ENCODE measurements around the gene SIVA1. TPM values are rescaled to one million over a fixed set of nuclear protein-coding genes. Genes with fewer than 3 reads are reported as not detected.
A peak's percentile ranks its signal among the peaks of the same experiment; 100 is the strongest.

The SIVA1 gene
- total and polyA plus RNA-seq, 2 of the 8 experiments (the other 6 are each of a cell fraction or from before 2014, with no cell fraction given) = 123 to 589 TPM

DNA sequence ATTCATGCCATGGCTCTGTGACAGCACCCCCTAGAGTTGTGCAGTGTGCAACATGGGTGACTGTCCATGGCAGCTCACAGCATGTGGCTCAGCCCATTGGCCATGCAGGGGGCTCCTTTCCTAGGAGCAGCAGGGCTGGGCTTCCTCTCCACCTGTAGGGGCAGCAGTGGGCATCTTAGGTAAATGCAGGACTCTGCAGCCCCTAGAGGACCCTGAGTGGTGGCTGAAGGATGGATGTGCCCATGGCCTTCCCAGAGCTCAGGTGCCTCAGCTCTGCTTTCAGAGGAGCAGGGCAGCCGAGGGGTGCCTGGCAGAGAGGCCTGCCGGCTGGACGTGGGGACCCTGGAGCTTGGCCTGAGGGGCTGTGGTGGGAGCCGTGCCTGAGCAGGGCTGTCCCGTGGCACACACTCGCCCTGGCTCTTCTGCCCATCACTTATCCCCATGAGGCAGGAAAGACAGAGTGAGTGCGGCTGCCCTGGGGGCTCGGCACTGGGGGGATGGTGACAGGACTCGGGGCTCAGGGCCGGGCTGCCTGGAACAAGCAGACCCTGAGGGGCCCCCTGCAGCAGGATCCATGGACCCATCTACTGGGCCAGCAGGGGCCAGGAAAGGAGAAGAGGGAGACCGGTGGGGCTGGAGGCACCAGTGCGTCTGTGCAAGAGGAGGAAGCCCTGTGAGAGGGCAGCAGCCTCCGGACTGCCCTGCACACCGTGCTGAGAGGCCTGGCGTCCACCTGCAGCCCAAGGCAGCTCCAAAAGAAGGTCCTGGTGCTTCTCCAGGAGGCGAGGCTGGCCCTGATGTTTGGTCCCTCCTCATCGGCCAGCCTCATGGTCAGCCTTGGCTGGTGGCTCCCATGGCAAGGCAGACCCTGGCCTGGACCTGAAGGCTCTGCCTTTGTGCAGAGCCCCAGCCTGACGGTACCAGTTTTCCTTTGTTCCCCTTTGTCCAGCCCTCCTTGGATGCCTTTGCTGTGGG is 21.3 kb upstream of the SIVA1 start (continued):
- TF ChIP-seq, protein P1, sequence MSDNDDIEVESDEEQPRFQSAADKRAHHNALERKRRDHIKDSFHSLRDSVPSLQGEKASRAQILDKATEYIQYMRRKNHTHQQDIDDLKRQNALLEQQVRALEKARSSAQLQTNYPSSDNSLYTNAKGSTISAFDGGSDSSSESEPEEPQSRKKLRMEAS (IDR thresholded peaks at IDR 0.05) = peak; percentile 50
- TF ChIP-seq CTBP2 (IDR thresholded peaks at IDR 0.05; ENCODE audit: borderline replicate concordance, insufficient read depth, insufficient read length, low read length) = no peak
- TF ChIP-seq KDM5A (IDR thresholded peaks at IDR 0.05; ENCODE audit: low read length) = no peak
- TF ChIP-seq, protein P2, sequence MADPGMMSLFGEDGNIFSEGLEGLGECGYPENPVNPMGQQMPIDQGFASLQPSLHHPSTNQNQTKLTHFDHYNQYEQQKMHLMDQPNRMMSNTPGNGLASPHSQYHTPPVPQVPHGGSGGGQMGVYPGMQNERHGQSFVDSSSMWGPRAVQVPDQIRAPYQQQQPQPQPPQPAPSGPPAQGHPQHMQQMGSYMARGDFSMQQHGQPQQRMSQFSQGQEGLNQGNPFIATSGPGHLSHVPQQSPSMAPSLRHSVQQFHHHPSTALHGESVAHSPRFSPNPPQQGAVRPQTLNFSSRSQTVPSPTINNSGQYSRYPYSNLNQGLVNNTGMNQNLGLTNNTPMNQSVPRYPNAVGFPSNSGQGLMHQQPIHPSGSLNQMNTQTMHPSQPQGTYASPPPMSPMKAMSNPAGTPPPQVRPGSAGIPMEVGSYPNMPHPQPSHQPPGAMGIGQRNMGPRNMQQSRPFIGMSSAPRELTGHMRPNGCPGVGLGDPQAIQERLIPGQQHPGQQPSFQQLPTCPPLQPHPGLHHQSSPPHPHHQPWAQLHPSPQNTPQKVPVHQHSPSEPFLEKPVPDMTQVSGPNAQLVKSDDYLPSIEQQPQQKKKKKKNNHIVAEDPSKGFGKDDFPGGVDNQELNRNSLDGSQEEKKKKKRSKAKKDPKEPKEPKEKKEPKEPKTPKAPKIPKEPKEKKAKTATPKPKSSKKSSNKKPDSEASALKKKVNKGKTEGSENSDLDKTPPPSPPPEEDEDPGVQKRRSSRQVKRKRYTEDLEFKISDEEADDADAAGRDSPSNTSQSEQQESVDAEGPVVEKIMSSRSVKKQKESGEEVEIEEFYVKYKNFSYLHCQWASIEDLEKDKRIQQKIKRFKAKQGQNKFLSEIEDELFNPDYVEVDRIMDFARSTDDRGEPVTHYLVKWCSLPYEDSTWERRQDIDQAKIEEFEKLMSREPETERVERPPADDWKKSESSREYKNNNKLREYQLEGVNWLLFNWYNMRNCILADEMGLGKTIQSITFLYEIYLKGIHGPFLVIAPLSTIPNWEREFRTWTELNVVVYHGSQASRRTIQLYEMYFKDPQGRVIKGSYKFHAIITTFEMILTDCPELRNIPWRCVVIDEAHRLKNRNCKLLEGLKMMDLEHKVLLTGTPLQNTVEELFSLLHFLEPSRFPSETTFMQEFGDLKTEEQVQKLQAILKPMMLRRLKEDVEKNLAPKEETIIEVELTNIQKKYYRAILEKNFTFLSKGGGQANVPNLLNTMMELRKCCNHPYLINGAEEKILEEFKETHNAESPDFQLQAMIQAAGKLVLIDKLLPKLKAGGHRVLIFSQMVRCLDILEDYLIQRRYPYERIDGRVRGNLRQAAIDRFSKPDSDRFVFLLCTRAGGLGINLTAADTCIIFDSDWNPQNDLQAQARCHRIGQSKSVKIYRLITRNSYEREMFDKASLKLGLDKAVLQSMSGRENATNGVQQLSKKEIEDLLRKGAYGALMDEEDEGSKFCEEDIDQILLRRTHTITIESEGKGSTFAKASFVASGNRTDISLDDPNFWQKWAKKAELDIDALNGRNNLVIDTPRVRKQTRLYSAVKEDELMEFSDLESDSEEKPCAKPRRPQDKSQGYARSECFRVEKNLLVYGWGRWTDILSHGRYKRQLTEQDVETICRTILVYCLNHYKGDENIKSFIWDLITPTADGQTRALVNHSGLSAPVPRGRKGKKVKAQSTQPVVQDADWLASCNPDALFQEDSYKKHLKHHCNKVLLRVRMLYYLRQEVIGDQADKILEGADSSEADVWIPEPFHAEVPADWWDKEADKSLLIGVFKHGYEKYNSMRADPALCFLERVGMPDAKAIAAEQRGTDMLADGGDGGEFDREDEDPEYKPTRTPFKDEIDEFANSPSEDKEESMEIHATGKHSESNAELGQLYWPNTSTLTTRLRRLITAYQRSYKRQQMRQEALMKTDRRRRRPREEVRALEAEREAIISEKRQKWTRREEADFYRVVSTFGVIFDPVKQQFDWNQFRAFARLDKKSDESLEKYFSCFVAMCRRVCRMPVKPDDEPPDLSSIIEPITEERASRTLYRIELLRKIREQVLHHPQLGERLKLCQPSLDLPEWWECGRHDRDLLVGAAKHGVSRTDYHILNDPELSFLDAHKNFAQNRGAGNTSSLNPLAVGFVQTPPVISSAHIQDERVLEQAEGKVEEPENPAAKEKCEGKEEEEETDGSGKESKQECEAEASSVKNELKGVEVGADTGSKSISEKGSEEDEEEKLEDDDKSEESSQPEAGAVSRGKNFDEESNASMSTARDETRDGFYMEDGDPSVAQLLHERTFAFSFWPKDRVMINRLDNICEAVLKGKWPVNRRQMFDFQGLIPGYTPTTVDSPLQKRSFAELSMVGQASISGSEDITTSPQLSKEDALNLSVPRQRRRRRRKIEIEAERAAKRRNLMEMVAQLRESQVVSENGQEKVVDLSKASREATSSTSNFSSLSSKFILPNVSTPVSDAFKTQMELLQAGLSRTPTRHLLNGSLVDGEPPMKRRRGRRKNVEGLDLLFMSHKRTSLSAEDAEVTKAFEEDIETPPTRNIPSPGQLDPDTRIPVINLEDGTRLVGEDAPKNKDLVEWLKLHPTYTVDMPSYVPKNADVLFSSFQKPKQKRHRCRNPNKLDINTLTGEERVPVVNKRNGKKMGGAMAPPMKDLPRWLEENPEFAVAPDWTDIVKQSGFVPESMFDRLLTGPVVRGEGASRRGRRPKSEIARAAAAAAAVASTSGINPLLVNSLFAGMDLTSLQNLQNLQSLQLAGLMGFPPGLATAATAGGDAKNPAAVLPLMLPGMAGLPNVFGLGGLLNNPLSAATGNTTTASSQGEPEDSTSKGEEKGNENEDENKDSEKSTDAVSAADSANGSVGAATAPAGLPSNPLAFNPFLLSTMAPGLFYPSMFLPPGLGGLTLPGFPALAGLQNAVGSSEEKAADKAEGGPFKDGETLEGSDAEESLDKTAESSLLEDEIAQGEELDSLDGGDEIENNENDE (IDR thresholded peaks at IDR 0.05; ENCODE audit: insufficient replicate concordance, low read length) = no peak
- TF ChIP-seq YY1 (IDR thresholded peaks at IDR 0.05; ENCODE audit: low read depth, low read length) = peak; percentile 68
- no peak for TF ChIP-seq TAF7 (optimal IDR thresholded peaks at IDR 0.05; ENCODE audit: borderline replicate concordance, low read depth, low read length)
- TF ChIP-seq BCL11A (IDR thresholded peaks at IDR 0.05; ENCODE audit: low read depth in 2 of 2, low read length in 2 of 2) = no peak
- no peak for TF ChIP-seq PHF8 (conservative IDR thresholded peaks at IDR 0.05; ENCODE audit: low read depth, low read length)
